ENCODE results near the gene BEST4. TPM values are rescaled to one million over a fixed set of nuclear protein-coding genes. Genes with fewer than 3 reads are reported as not detected.
"Not testable (repeated sequence)": the region's sequence is repeated elsewhere in the genome, so short reads cannot be mapped to it uniquely, and the experiment has no call there.

BEST4 gene
- polyA plus RNA-seq, 3 donors, result 1.1 to 1.3 (median 1.1) TPM

GRCh38 chr1:44802306-44803061 lies 14.5 kb upstream of the BEST4 start:
- DNase-seq, result peak; percentile 30

GRCh38 chr1:44801491-44802305 lies 13.7 kb upstream of the BEST4 start:
- DNase-seq, result peak; percentile 27

- peak; percentile 97 for DNase-seq
These were observed 12.0 kb upstream of the BEST4 start, which contains the start of gene PLK3 for GRCh38 chr1:44799770-44800584. Gene PLK3 (plus strand): TSS chr1:44800377. CDS start chr1:44800464, 87 bp downstream.

GRCh38 chr1:44798481-44799365 lies 10.8 kb upstream of the BEST4 start:
- DNase-seq, result no peak

GRCh38 chr1:44797886-44798285 lies 9.9 kb upstream of the BEST4 start:
- DNase-seq, result not testable (repeated sequence)

GRCh38 chr1:44792736-44793502 lies 4.9 kb upstream of the BEST4 start:
- DNase-seq, result no peak

- no peak for DNase-seq
These were observed 3.2 kb upstream of the BEST4 start for GRCh38 chr1:44790968-44791801.

- DNase-seq, result no peak
These were observed 464 bp downstream of the BEST4 start for GRCh38 chr1:44787506-44787905.

GRCh38 chr1:44786841-44787426 lies 1.0 kb downstream of the BEST4 start:
- DNase-seq, result no peak

- DNase-seq, result no peak
These were observed 1.7 kb downstream of the BEST4 start for GRCh38 chr1:44786138-44786840.

GRCh38 chr1:44785501-44786137 lies 2.4 kb downstream of the BEST4 start:
- DNase-seq, result no peak

GRCh38 chr1:44785029-44785380 lies 3.0 kb downstream of the BEST4 start:
- no peak for DNase-seq

GRCh38 chr1:44784094-44785028 lies 3.6 kb downstream of the BEST4 start:
- no peak for DNase-seq

- no peak for DNase-seq
These were observed 4.3 kb downstream of the BEST4 start for GRCh38 chr1:44783697-44784093.

GRCh38 chr1:44780583-44781121 lies 7.3 kb downstream of the BEST4 start:
- no peak for DNase-seq
